ENCODE results near the gene TANGO6. TPM values are rescaled to one million over a fixed set of nuclear protein-coding genes. Genes with fewer than 3 reads are reported as not detected.

Gene TANGO6
- total and polyA plus RNA-seq, 4 donors, result 5.4 to 26.6 (median 13.2) TPM

- H3K27ac ChIP-seq (ENCODE audit: low read depth in 1 of 2, low read length in 2 of 2), result no peak overlapping the region
- intact Hi-C loops (cut with DNase I), result no loop called here
- DNase-seq (no peak), ATAC-seq (ENCODE audit: low FRiP score) (no peak)
- no peaks in the 10 kb centered on the region for H3K4me1 ChIP-seq (ENCODE audit: control insufficient read depth in 1 of 2, insufficient read depth in 2 of 2, low read length in 2 of 2)
- WGBS, 2 donors, result 81 to 88% methylated on average over 3 of the region's 3 CpGs
- H3K36me3 ChIP-seq (ENCODE audit: control insufficient read depth in 1 of 2, insufficient read depth in 2 of 2, low read length in 1 of 2), result no peaks in the 10 kb centered on the region
- no peak overlapping the region for H3K4me3 ChIP-seq (ENCODE audit: low read length in 2 of 2)
- H3K9me3 ChIP-seq (ENCODE audit: control insufficient read depth, low read length), result no peaks in the 10 kb centered on the region
- no peaks in the 10 kb centered on the region for H3K27me3 ChIP-seq (ENCODE audit: control insufficient read depth in 1 of 2, insufficient read depth in 2 of 2, low read length in 1 of 2)
Observed at GRCh38 chr16:68993456-68993855, 150.1 kb downstream of the TANGO6 start.

DNA sequence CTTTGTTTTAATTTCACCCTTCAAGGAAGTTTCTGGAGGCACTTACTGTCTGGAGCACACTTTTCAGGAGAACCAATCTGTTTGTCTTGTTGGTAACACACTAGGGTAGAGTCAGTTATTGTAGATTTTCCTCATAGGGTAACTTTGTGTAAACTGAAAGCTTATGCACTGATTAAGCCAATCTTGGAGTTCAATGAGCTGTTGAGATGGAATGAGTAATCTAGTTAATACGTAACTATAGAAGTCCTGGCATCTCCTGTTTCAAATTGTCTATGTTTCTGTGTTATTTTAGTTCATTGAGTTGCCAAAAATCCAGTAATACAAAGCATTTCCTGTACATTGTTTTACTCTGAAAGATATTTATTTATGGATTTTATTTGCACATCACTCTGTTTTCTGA is 150.6 kb downstream of the TANGO6 start:
- H3K4me1 ChIP-seq (ENCODE audit: control insufficient read depth in 1 of 2, insufficient read depth in 2 of 2, low read length in 2 of 2), result no peaks in the 10 kb centered on the region

DNA sequence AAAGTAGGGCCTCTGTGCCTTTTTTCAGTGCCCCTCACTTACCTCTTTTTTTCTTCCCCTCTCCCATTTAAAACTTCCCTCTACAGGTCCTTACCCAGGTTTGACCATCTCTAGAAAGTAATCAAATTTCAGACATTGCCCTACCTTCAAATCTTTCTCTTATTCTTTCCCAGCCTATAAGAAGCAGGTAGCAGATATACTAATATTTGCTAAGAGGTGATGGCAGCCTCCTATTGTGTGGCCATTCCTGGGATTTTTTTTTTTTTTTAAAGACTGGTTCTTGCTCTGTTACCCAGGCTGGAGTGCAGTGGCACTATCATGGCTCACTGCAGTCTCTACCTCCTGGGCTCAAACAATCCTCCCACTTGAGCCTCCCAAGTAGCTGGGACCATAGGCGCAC is 151.0 kb downstream of the TANGO6 start:
- ATAC-seq (ENCODE audit: low FRiP score) (no peak), DNase-seq (no peak)
- WGBS, 2 donors, result 96 to 100% methylated on average over 1 of the region's 1 CpG
- H3K4me3 ChIP-seq (ENCODE audit: low read length in 2 of 2), result no peak overlapping the region
- no peaks in the 10 kb centered on the region for H3K36me3 ChIP-seq (ENCODE audit: control insufficient read depth in 1 of 2, insufficient read depth in 2 of 2, low read length in 1 of 2)
- intact Hi-C loops (cut with DNase I), result no loop called here
- H3K9me3 ChIP-seq (ENCODE audit: control insufficient read depth, low read length), result no peaks in the 10 kb centered on the region
- no peaks in the 10 kb centered on the region for H3K4me1 ChIP-seq (ENCODE audit: control insufficient read depth in 1 of 2, insufficient read depth in 2 of 2, low read length in 2 of 2)
- H3K27ac ChIP-seq (ENCODE audit: low read depth in 1 of 2, low read length in 2 of 2), result no peak overlapping the region
- H3K27me3 ChIP-seq (ENCODE audit: control insufficient read depth in 1 of 2, insufficient read depth in 2 of 2, low read length in 1 of 2), result no peaks in the 10 kb centered on the region

More for the DNA sequence above, 150.6 kb downstream of the TANGO6 start:
- no peaks in the 10 kb centered on the region for H3K27me3 ChIP-seq (ENCODE audit: control insufficient read depth in 1 of 2, insufficient read depth in 2 of 2, low read length in 1 of 2)
- 13 to 18% methylated on average over 1 of the region's 1 CpG for whole genome bisulfite sequencing, 2 donors
- no peak overlapping the region for H3K27ac ChIP-seq (ENCODE audit: low read depth in 1 of 2, low read length in 2 of 2)
- no peak overlapping the region for H3K4me3 ChIP-seq (ENCODE audit: low read length in 2 of 2)
- H3K36me3 ChIP-seq (ENCODE audit: control insufficient read depth in 1 of 2, insufficient read depth in 2 of 2, low read length in 1 of 2), result no peaks in the 10 kb centered on the region
- DNase-seq (no peak), ATAC-seq (ENCODE audit: low FRiP score) (no peak)
- H3K9me3 ChIP-seq (ENCODE audit: control insufficient read depth, low read length), result no peaks in the 10 kb centered on the region
- intact Hi-C loops (cut with DNase I), result no loop called here

DNA sequence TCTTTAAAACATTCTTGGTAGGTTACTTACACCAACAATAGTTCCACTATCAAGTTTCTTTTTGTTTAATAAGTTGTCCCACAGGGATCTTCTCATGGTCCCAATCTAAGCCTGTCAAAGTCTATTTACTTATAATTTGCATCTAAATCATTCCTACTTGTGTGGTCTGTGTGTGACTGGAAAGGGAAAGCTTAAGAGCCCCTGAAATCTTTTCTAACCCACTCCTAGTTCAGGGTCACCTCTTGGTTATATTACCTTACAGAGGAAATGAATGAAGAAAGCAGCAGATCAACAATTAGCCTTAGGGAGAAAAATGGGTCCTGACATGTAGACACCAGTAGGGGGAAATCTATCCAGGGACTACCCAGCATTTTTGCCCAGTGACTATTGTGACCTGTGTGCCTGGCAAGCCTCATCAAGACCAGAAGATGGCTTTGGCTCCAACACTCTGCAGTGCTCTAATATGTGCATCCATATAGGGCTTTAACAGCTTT is 151.7 kb downstream of the TANGO6 start:
- H3K4me1 ChIP-seq (ENCODE audit: control insufficient read depth in 1 of 2, insufficient read depth in 2 of 2, low read length in 2 of 2), result no peaks in the 10 kb centered on the region
- no peak overlapping the region for H3K27ac ChIP-seq (ENCODE audit: low read depth in 1 of 2, low read length in 2 of 2)
- no peaks in the 10 kb centered on the region for H3K9me3 ChIP-seq (ENCODE audit: control insufficient read depth, low read length)
- no peak for DNase-seq
- no peak overlapping the region for H3K4me3 ChIP-seq (ENCODE audit: low read length in 2 of 2)
- H3K27me3 ChIP-seq (ENCODE audit: control insufficient read depth in 1 of 2, insufficient read depth in 2 of 2, low read length in 1 of 2), result no peaks in the 10 kb centered on the region
- H3K36me3 ChIP-seq (ENCODE audit: control insufficient read depth in 1 of 2, insufficient read depth in 2 of 2, low read length in 1 of 2), result no peaks in the 10 kb centered on the region
- ATAC-seq (ENCODE audit: low FRiP score), result no peak
- intact Hi-C loops (cut with DNase I), result no loop called here

GRCh38 chr16:68997564-68997963 is 154.2 kb downstream of the TANGO6 start:
- H3K4me1 ChIP-seq (ENCODE audit: control insufficient read depth in 1 of 2, insufficient read depth in 2 of 2, low read length in 2 of 2), result no peaks in the 10 kb centered on the region
- WGBS, 2 donors, result 99 to 100% methylated on average over 1 of the region's 1 CpG
- intact Hi-C loops (cut with DNase I), result no loop called here

DNA sequence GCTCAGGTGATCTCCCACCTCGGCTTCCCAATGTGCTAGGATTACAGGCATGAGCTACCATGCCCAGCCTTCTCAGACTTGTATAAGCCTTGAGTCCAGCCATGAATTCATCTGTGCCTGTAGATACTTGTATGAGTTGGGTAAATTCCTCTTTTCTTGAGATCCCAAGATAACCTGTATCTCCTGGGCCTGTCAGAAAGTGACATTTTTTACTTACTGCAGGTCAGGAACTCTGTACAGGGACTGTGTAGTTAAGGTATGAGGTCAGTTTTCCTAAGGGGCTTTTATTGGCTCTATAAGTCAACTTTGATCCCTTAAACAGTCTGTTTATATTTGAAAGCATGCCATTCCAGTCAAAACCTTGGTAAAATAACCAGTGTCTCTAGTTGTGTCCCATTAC is 155.8 kb downstream of the TANGO6 start:
- 100% methylated on average over 1 of the region's 1 CpG for WGBS, 2 donors

More at GRCh38 chr16:68997564-68997963, 154.2 kb downstream of the TANGO6 start:
- DNase-seq, result no peak
- H3K27ac ChIP-seq (ENCODE audit: low read depth in 1 of 2, low read length in 2 of 2), result no peak overlapping the region
- no peak overlapping the region for H3K4me3 ChIP-seq (ENCODE audit: low read length in 2 of 2)
- ATAC-seq (ENCODE audit: low FRiP score), result no peak
- H3K9me3 ChIP-seq (ENCODE audit: control insufficient read depth, low read length), result no peaks in the 10 kb centered on the region
- no peaks in the 10 kb centered on the region for H3K27me3 ChIP-seq (ENCODE audit: control insufficient read depth in 1 of 2, insufficient read depth in 2 of 2, low read length in 1 of 2)
- no peaks in the 10 kb centered on the region for H3K36me3 ChIP-seq (ENCODE audit: control insufficient read depth in 1 of 2, insufficient read depth in 2 of 2, low read length in 1 of 2)

GRCh38 chr16:69003500-69003899 is 160.2 kb downstream of the TANGO6 start:
- H3K4me3 ChIP-seq (ENCODE audit: low read length in 2 of 2), result no peak overlapping the region
- intact Hi-C loops (cut with DNase I), result no loop called here
- H3K27ac ChIP-seq (ENCODE audit: low read depth in 1 of 2, low read length in 2 of 2), result no peak overlapping the region
- DNase-seq (no peak), ATAC-seq (ENCODE audit: low FRiP score) (no peak)
- WGBS, 2 donors, result 85% methylated on average over 1 of the region's 1 CpG
- no peaks in the 10 kb centered on the region for H3K27me3 ChIP-seq (ENCODE audit: control insufficient read depth in 1 of 2, insufficient read depth in 2 of 2, low read length in 1 of 2)
- no peaks in the 10 kb centered on the region for H3K9me3 ChIP-seq (ENCODE audit: control insufficient read depth, low read length)
- H3K36me3 ChIP-seq (ENCODE audit: control insufficient read depth in 1 of 2, insufficient read depth in 2 of 2, low read length in 1 of 2), result no peaks in the 10 kb centered on the region
- H3K4me1 ChIP-seq (ENCODE audit: control insufficient read depth in 1 of 2, insufficient read depth in 2 of 2, low read length in 2 of 2), result no peaks in the 10 kb centered on the region

More for the DNA sequence above, 155.8 kb downstream of the TANGO6 start:
- Histone ChIP-seq H3K27ac (ENCODE audit: low read depth in 1 of 2, low read length in 2 of 2) (no peak overlapping the region), H3K4me3 (ENCODE audit: low read length in 2 of 2) (no peak overlapping the region), H3K27me3 (ENCODE audit: control insufficient read depth in 1 of 2, insufficient read depth in 2 of 2, low read length in 1 of 2) (no peaks in the 10 kb centered on the region), H3K4me1 (ENCODE audit: control insufficient read depth in 1 of 2, insufficient read depth in 2 of 2, low read length in 2 of 2) (no peaks in the 10 kb centered on the region), H3K9me3 (ENCODE audit: control insufficient read depth, low read length) (no peaks in the 10 kb centered on the region), H3K36me3 (ENCODE audit: control insufficient read depth in 1 of 2, insufficient read depth in 2 of 2, low read length in 1 of 2) (no peaks in the 10 kb centered on the region)
- DNase-seq (no peak), ATAC-seq (ENCODE audit: low FRiP score) (no peak)
- intact Hi-C loops (cut with DNase I), result no loop called here

- ATAC-seq (ENCODE audit: low FRiP score), result no peak
Observed at GRCh38 chr16:69005641-69006355, 162.5 kb downstream of the TANGO6 start.

GRCh38 chr16:69012906-69013305 is 169.6 kb downstream of the TANGO6 start:
- intact Hi-C loops (cut with DNase I), result no loop called here
- no peak overlapping the region for H3K27ac ChIP-seq (ENCODE audit: low read depth in 1 of 2, low read length in 2 of 2)
- no peak overlapping the region for H3K4me3 ChIP-seq (ENCODE audit: low read length in 2 of 2)
- no peaks in the 10 kb centered on the region for H3K4me1 ChIP-seq (ENCODE audit: control insufficient read depth in 1 of 2, insufficient read depth in 2 of 2, low read length in 2 of 2)
- no peaks in the 10 kb centered on the region for H3K9me3 ChIP-seq (ENCODE audit: control insufficient read depth, low read length)
- no peaks in the 10 kb centered on the region for H3K27me3 ChIP-seq (ENCODE audit: control insufficient read depth in 1 of 2, insufficient read depth in 2 of 2, low read length in 1 of 2)
- DNase-seq, result no peak
- no peak for ATAC-seq (ENCODE audit: low FRiP score)
- no peaks in the 10 kb centered on the region for H3K36me3 ChIP-seq (ENCODE audit: control insufficient read depth in 1 of 2, insufficient read depth in 2 of 2, low read length in 1 of 2)

More at GRCh38 chr16:69005641-69006355, 162.5 kb downstream of the TANGO6 start:
- no peak overlapping the region for H3K4me3 ChIP-seq (ENCODE audit: low read length in 2 of 2)
- H3K27ac ChIP-seq (ENCODE audit: low read depth in 1 of 2, low read length in 2 of 2), result no peak overlapping the region
- H3K36me3 ChIP-seq (ENCODE audit: control insufficient read depth in 1 of 2, insufficient read depth in 2 of 2, low read length in 1 of 2), result no peaks in the 10 kb centered on the region
- WGBS, 2 donors, result 89 to 90% methylated on average over 5 of the region's 5 CpGs
- H3K9me3 ChIP-seq (ENCODE audit: control insufficient read depth, low read length), result no peaks in the 10 kb centered on the region
- H3K4me1 ChIP-seq (ENCODE audit: control insufficient read depth in 1 of 2, insufficient read depth in 2 of 2, low read length in 2 of 2), result no peaks in the 10 kb centered on the region
- intact Hi-C loops (cut with DNase I), result no loop called here
- H3K27me3 ChIP-seq (ENCODE audit: control insufficient read depth in 1 of 2, insufficient read depth in 2 of 2, low read length in 1 of 2), result no peaks in the 10 kb centered on the region
- no peak for DNase-seq
